Suppressor macrophage (primary cell): ENCODE data around the gene PROK1.
"Not testable (repeated sequence)": the region's sequence is repeated elsewhere in the genome, so short reads cannot be mapped to it uniquely, and the experiment has no call there.

Experiments used
- DNase-seq, 4 experiments: peaks; one replicate each; pipeline ENCODE4 v3.0.0-alpha.2; 2020 to 2022

The PROK1 gene

DNA sequence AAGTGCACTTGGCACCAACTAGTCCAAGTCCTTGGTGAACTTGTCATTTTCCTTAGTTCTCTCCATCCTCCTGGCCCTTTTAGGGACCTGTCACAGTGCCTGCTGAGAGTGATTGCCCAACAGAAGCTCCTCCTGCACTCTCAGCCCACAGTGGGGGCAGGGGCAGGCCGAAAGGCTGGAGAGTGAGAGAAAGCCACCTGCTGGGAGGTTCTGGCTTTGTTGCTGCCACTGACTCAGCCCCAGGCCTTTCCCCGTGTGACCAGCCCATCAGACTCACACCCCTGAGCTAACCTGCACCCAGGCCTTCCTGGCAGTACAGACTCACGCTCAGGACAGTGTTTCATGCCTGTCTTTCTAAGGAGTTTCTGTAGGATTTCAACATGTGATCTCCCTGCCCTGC is 17.1 kb upstream of the PROK1 start:
- DNase-seq = peak; percentile 78 to 92 (median 88)

DNA sequence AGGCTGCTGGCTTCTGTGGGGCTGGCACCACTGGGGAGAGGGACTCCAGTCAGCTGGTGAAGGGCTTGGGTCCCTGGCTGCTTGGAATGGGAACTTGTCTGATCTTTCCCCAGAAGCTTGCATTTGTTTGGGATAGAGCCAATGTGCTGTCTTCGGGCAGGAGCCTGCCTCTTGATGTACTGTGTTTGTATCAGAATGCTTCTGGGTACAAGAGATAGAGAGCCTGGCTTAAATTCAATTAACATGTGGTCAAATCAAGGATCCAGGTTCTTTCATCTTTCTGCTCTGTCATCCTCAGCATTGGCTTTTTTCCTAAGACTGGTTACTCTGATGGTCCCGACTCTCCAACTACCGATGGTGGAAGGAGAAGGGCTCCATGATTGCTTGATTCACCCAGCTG is 16.0 kb upstream of the PROK1 start:
- no peak for DNase-seq

DNA sequence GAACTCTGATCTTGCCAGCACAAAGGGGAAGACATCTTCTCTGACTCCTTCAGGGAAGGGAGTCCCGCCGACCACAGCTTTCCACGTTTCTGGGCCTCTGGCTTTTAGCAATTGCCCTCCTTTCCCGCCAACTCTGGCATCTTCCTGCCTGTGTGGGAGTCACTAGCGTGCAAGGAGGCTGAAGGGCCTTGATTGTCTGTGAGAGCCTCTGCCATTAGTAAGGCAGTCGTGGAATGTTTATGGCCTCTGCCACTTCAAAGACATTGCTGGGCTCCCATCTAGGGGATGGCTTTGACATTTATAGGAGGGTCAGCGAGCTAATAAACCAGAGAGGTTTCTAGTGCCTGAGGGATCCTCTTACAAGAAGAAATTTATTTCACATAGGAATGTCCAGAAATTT is 14.3 kb upstream of the PROK1 start:
- DNase-seq = peak in 1 of 4 experiments; percentile 35

DNA sequence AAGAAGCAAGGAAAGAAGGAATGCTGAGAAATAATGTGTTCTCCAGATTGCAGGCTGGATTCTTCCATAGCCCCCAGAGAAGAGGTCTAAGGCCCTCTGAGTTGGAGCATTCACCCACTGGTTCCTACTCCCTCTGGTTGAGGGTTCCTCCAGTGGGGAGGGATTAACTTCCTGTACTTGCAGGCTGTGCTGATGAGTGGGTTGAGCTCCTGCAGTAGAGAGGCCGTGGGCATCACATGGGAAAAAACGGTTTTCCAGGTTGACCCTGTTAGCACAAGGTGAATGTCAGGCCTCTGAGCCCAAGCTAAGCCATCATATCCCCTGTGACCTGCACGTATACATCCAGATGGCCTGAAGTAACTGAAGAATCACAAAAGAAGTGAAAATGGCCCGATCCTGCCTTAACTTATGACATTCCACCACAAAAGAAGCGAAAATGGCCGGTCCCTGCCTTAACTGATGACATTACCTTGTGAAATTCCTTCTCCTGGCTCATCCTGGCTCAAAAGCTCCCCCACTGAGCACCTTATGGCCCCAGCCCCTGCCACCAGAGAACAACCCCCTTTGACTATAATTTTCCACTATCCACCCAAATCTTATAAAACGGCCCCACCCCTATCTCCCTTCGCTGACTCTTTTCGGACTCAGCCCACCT is 13.2 kb upstream of the PROK1 start:
- peak in 3 of 4 experiments; percentile 39 to 49 (median 44) for DNase-seq

DNA sequence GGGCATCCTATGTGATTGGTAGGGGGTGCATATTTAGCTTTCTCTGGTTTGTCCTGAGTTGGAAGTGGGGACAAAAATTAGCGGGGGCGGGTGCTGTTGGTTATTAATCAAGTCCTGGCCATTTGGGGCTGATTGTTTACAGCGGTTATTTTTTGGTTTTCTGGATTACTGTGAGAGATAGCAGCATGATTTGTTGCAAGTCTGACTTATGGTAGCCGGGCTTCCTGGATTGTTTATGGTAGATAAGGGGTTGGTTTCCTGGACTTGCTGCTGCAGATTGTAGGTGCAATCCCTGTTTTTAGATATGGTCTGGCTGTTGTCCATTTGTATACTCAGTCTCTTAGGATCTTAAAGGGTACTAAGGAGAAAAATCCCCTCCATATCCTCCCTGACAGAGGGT is 12.1 kb upstream of the PROK1 start:
- no peak for DNase-seq

DNA sequence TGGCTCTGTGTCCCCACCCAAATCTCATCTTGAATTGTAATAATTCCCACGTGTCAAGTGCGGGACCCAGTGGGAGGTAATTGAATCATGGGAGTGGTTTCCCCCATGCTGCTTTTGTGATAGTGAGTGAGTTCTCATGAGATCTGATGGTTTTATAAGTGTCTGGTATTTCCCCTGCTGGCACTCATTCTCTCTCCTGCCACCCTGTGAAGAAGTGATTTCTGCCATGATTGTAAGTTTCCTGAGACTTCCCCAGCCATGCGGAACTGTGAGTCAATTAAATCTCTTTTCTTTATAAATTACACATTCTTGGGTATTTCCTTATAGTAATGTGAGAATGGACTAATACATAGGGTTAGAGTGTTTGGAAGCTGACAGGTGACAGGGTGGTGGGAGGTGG is 11.1 kb upstream of the PROK1 start:
- DNase-seq = not testable (repeated sequence)

DNA sequence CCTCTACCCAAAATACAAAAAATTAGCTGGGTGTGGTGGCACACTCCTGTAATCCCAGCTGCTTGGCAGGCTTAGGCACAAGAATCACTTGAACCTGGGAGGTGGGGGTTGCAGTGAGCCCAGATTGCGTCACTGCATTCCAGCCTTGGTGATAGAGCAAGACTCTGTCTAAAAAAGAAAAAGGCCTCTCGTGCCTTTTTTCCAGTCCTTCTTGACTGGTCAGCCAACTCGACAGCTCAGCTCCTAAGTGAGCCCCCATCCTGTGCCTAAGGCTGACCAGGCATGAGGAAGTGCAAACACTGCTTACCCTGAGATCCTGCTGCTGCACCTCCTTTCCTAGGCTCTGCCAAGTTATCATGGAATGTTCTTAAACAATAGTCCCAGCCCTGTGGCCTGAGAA is 10.1 kb upstream of the PROK1 start:
- no peak for DNase-seq

DNA sequence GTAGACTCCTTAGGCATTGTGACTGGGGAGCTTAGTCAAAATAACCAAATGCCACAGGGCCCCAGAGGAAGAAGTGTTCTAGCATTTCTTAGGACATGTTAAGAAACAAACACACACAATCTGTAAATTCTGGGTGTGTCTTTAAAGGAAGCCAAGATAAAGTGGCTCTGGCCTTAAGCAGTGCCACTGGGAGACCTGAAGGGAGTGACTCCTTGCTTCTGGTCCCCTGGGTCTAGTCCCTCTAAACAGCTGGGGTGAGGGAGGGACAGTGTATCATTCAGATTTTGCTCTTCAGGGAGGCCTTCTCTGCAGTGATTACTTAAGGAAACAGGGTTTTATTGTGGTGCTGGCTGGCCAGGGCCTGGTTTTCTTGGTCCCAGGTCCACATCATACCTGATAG is 9.1 kb upstream of the PROK1 start:
- DNase-seq = no peak

DNA sequence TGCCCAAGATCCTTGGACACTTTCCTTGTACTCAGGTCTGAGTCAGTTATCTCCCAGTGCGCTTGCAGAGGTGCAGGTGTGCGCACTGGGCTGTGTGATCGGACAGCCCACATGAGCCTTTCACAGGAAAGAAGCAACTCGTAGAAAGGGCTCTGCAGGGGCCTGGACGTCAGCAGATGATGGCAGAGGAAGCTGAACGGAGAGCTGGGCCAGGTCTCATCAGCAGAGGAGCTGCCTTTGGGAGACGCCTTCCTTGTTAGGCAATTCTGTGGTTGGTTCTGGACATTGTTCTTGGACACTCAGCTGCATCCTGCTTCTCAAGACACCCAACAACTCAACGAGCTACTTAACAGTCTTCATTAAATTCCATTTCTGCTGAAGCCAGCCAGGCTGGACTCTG is 7.5 kb upstream of the PROK1 start:
- DNase-seq = peak; percentile 17 to 55 (median 42)

DNA sequence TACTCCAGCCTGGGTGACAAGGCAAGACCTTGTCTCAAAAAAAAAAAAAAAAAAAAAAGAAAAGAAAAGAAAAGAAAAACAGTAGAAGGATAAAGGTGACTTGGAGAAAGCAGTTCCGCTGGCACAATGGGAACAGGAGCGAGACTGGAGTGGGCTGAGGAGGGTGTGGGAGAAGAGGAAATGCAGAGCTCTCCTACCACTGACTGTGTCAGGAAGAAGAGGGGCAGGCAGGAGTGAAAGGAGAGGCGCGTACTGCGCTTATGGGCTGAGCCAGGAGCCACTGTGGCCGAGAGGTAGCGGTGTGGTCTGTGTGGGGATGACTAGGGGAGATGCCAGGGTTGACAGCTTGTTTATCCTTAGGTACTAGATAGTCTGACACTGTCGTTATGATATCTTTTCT is 6.4 kb upstream of the PROK1 start:
- peak in 2 of 4 experiments; percentile 35 to 54 for DNase-seq

DNA sequence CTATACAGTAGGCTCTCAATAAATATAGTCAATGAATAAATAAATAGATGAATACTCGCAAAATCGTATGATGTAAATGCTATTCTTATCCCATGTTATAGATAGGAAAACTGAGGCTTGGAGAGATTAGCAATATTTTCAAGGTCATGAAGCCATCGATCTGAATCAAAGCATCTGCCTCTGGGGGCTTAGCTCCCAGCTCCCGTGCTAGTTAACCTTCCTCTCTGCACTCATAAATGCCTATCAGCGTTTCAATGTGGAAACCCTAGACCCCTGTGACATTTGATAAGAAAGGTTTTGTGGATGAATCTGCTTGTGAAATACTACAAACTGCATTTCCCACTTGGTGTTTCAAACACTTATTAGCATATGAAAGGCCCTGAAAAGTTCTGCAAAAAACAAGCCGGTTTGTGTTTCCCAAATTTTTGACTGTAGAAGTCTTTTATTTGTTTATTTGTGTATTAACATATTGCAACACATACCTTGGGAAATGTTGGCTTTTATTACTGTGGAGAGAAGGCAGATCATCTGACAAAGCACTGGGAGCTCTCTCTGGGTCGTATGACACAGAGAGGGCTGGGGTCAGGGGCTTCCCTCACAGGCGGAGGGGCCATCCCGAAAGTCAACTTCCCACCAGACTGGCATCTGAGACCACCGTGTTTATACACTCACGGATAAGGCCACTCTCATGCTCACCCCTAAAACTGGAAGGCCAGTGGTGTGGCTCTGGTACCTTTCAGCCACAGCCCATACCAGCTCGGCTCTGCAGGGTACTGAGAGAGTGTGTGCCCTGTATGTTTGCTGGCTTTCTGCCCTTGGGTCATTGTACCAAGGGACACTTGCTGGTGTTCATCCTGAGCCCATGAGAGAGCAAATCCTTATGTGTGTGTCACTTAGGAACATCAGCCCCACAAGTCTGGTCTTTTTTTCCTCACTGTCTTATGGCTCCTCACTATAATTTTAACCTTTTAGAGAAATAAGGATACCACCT is 993 bp upstream of the PROK1 start:
- no peak for DNase-seq

DNA sequence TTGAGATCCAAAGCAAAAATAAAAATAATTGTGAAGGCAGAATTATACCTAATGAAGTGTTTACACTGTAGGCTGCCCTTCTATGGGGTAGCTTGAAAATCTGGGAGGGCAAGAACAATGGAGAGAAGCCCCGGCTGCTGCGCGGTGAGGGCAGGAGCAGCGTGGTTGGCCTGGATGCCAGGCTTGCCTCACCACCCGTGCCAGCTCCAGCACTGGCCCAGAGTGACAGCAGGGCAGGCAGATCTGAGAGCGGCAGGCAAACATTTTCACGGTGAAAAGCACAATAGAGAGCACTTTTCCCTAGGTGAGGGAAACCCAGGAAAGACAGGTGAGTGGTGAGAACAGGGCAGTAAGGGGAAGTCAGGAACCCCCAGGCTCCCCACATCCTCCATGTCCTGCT is 1.4 kb downstream of the PROK1 start:
- DNase-seq = no peak

DNA sequence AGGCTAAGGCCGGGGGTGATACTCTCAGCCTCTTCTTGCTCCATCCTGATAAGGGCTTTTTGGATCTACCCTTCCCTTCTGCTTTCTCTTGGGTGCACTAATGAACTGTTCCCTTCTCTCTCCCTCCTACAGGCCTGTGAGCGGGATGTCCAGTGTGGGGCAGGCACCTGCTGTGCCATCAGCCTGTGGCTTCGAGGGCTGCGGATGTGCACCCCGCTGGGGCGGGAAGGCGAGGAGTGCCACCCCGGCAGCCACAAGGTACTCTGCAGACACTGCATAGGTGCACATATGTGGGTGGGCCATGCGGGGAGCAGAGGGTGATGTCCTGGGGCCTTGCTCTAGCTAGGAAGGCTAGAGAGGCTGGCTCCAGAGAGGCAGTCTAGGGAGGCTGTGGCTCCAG is 2.9 kb downstream of the PROK1 start:
- no peak for DNase-seq

DNA sequence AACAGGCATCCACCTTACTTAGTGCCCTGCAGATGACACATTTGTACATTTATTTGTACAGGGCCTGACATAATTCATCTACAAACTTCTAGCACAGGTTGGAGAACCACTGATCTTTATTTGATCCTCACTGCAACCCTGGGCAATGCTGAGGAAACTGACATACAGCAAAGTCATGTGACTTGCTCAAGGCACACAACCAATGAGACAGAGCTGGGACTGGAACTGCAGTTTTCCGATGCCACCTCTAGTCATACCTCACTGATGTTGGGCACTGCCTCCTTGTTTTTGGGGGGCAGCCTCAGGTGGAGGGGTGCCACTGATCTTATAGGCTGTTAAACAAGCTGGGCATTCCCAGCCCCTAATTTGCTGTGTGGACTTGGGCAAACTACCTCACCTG is 3.4 kb downstream of the PROK1 start:
- DNase-seq = no peak

DNA sequence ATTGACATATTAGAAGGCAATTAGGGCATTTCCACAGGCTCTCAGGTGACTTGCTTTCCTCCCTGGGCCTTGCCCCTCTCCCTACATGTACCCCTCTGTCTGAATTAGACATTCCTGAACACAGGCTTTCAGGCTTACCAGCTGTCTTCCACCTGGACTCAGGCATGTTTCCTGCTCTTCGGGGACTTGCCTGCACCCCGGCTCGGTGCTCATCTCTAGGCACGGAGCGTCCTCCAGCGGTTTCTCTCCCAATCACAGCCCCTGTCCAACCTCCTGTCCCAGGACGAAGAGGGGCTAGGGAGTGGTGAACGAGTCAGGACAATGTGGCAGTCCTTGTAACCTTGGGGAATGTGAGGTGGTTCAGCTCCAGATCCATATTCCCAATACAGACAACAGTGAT is 4.2 kb downstream of the PROK1 start:
- no peak for DNase-seq

DNA sequence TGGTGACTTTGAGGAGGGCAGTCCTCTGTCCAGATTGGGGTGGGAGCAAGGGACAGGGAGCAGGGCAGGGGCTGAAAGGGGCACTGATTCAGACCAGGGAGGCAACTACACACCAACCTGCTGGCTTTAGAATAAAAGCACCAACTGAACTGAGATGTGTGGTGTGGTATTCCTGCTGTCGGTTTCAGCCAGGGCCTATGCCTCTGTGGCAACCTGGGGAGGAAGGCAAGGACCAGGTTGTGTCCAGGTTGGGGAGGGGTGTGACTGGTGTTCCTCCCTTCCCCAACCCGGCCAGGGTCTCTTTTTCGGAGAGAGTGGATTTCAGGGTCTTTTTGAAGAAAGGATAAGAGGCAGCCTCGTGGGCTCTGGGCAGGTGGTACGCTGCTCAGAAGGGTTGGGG is 6.3 kb downstream of the PROK1 start:
- no peak for DNase-seq

DNA sequence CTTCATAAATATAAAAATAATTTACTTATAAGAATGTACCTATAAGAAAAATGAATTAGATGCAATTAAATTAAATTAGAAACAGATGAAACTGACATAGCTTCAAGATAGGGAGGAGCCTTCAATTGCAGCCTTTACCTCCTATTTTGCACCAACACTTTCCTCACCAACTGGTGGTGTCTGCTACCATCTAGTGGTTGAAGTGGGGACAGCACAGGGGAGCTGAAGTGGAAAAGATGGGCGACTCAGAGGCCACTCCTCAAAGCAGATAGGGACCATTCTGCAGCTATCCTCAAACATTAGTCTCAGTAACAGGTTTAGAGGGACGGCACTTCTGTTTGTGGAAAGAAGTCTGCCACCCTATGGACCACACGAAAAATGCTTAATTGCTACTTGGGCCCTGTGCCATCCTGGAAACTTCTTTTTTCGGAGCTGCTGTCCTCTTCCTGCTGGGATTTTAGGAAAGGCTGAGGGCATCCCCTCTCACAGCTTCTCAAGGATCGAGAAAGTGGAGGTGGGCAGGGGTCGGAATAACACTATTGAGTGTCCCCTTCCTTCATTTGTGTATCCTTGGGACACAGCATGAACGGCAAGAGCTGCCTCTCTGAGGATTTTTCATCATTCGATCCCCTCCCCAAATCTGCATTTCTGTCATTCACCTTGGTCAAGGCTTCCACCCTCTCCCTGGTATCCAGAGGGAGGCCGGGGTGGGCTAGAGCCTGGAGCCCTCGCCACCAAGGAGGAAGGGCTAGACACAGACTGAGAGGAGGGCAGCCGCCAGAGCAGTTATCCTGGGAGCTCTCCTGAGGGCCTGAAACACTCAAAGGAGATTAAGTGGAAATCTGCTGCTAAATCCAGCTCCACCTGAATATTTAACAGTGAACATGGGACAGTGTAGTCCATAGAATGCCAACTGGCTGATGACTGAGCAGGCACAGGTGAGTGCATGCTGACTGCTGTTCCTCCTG is 9.6 kb downstream of the PROK1 start:
- peak; percentile 86 to 96 (median 91) for DNase-seq

DNA sequence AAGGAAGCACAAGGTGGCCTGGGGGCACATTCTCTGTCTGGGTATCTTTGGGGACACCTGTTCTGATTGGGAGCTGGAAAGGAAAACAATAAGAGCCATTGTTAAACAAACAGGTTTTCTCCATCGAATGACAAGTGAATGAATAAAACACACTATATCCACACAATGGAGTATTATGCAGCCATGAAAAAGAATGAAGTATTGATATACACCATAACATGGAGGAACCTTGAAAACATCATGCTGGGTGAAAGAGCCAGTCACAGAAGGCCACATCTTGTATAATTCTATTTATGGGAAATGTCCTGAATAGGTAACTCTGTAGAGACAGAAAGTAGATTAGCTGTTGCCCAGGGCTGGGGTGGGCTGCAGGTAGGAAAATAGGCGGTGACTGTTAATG is 11.1 kb downstream of the PROK1 start:
- DNase-seq = no peak

DNA sequence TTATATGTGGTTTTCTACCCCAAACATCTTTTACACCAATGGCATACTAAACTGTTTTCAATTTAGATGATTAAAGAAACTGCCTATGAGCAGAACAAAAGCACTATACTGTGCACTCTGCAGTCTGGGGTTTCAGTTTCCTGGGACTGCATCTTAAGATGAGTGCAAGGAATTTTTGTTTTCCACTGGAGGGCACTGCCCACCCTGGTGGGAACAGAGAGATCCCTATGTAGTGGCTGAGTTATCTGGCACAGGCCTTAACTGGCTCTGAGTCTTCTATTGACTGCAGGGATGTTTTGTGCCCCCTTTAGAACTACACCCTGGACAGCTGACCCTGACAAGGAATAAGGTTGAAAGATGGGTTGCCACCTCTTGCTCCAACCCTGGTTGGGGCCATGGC is 12.0 kb downstream of the PROK1 start:
- peak; percentile 17 to 46 (median 42) for DNase-seq

DNA sequence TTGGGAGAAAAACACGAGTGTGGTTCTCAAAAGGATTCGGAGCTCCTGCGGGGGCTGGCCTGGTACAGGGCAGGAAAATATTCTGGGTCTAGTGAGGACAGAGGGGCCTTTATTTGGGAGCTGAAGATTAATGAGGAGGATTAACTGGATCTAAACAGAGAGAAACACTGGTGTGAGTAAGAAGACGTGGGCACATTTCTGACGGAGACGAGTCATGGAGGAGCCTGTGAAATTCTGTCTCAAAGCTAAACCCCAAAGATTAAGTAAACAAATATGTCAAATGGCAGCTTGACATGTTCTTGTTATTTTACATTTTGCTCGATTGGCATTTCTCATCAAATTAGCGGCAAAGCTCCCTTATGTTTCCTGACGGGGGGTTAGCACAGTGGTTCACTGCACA is 12.8 kb downstream of the PROK1 start:
- peak in 1 of 4 experiments; percentile 43 for DNase-seq

DNA sequence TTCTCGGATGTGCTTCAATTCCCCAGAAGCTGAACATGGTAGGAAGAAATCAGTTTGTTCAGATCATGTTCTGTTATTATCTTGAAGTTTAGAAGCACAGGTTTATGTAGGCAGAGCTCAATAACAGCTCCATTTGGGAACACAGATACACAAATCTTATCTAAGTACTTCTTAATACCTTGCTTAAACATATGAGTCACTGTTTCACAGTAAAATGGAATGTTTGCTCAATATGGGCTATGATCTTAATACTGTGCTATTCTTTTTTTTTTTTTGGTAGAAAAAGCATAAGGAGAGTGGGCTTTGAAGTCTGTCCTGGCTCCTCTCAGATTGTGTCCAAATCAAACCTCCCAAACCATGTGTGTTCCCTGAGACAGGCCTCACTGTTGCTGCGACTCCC is 13.4 kb downstream of the PROK1 start:
- DNase-seq = peak in 1 of 4 experiments; percentile 26

DNA sequence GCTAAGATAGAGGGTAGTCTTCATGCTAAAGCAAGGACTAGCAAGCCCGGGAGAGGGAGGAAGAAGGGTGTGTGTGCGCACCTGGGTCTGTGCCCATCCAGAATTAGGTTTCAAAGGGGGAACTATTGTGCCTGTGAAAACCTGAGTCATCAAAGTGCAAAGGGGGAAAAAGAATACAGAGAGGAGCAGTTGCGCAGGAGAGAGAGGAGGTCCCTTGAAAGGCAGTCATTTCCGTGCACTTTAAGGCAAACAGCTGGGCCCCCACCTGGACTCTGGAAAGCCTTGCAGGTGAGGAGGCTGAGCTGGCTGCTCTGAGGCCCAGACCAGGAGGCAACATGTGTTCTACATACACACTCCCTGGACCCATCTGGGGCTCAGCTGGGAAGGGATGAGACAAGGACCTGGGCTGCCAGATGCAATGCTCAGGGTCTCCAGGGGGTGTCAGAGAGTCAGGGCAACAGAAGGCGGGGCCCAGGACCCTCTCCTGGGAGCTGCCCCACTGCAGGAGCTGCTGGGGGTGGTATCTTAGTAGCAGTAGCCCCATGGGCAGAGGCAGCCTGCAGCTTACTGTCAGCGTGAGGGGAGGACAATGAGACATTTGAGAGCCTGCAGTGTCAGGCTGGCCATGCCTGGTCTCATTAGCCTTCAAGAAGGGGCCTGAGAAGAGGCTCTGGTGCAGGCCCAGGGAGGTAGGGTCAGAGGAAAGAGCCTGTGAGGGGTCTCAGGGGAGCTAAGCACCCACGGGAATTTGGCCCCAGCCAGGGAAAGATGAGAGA is 14.3 kb downstream of the PROK1 start:
- no peak for DNase-seq
